Endothelial cell of umbilical vein (primary cell): ENCODE measurements around the gene CARMIL1. TPM values are rescaled to one million over a fixed set of nuclear protein-coding genes. Genes with fewer than 3 reads are reported as not detected.

Source experiments
- BruUV-seq: library from RNA; stranded (reverse); fragments of 400-500 nt; replicated peaks from 2 replicates; lab custom pipeline; 2021; lab: Mats Ljungman, UMichigan
- CTCF ChIA-PET: fragments of 300-600, 350-600 bp; sonication (Branson Sonifier 250); formaldehyde crosslinking; loops from one replicate; lab custom pipeline; 2021; ENCODE audit warnings: antibody characterized with exemption, inconsistent platforms; lab: Charles Lee
- POLR2A ChIA-PET: fragments of 300-600, 350-600 bp; sonication (Branson Sonifier 250); formaldehyde crosslinking; loops from one replicate; lab custom pipeline; 2021; ENCODE audit warnings: antibody characterized with exemption, inconsistent platforms; lab: Charles Lee
- DNase-seq: peaks from one replicate; pipeline ENCODE4 v3.0.0-alpha.2; 2011; ENCODE audit warnings: low read depth, low spot score
- FAIRE-seq: peaks from 2 replicates; lab custom pipeline; 2011; peaks lifted over from hg19 to GRCh38; lab: Jason Lieb, UNC
- H2AFZ ChIP-seq: 2 replicates; pipeline ENCODE4 v1.6.0; 2012; ENCODE audit warnings: low read depth, low read length, control low read depth, inconsistent platforms
- H3K27ac ChIP-seq: 2 replicates; pipeline ENCODE4 v1.5.1; 2011; ENCODE audit warnings: low read depth, mild to moderate bottlenecking, control low read depth, low read length, moderate library complexity; ENCODE audit not compliant: insufficient read depth
- H3K27me3 ChIP-seq, 2 experiments: 2 replicates each; pipeline versions ENCODE4 v1.6.0 to v1.6.1; 2011; ENCODE audit warnings: low read length in 2 of 2, mixed read lengths in 1 of 2; ENCODE audit not compliant: control insufficient read depth in 2 of 2, insufficient read depth in 2 of 2
- H3K36me3 ChIP-seq, 2 experiments: 2 replicates in 1 of 2; 3 replicates in 1 of 2; pipeline ENCODE4 v1.5.1; 2011; ENCODE audit warnings: low read length in 2 of 2, mild to moderate bottlenecking in 1 of 2, moderate library complexity in 1 of 2; ENCODE audit not compliant: control insufficient read depth in 2 of 2, insufficient read depth in 2 of 2; ENCODE audit errors: extremely low read depth in 1 of 2
- H3K4me1 ChIP-seq: 3 replicates; pipeline ENCODE4 v1.5.1; 2011; ENCODE audit warnings: mild to moderate bottlenecking, low read length; ENCODE audit not compliant: control insufficient read depth, insufficient read depth; ENCODE audit errors: extremely low read depth
- H3K4me2 ChIP-seq: 2 replicates; pipeline ENCODE4 v1.6.1; 2011; ENCODE audit warnings: low read length, control low read depth, mixed read lengths; ENCODE audit not compliant: insufficient read depth
- H3K4me3 ChIP-seq, 3 experiments: fragments of 200-600 bp in 1 of 3; sonication (generic), shearing (Covaris generic) in 1 of 3; replicated peaks in 1 of 3; 2 replicates each; pipeline ENCODE4 v1.5.1; 2011 to 2016; ENCODE audit warnings: control low read depth in 3 of 3, low read length in 3 of 3, mild to moderate bottlenecking in 2 of 3, inconsistent platforms in 1 of 3, low read depth in 1 of 3, moderate library complexity in 1 of 3; ENCODE audit not compliant: insufficient read depth in 1 of 3
- H3K79me2 ChIP-seq: 2 replicates; pipeline ENCODE4 v1.6.0; 2012; ENCODE audit warnings: low read length, inconsistent platforms; ENCODE audit not compliant: control insufficient read depth, insufficient read depth
- H3K9ac ChIP-seq: replicated peaks from 2 replicates; pipeline ENCODE3; 2011; ENCODE audit warnings: low read length, control low read depth; ENCODE audit not compliant: insufficient read depth; ENCODE audit errors: extremely low read depth
- H3K9me1 ChIP-seq: replicated peaks from 3 replicates; pipeline ENCODE4 v1.6.0; 2011; ENCODE audit warnings: mild to moderate bottlenecking, low read length; ENCODE audit not compliant: control insufficient read depth, insufficient read depth; ENCODE audit errors: extremely low read depth
- H3K9me3 ChIP-seq: replicated peaks from 2 replicates; pipeline ENCODE4 v1.5.1; 2012; ENCODE audit warnings: low read length, inconsistent platforms; ENCODE audit not compliant: control insufficient read depth, insufficient read depth
- H4K20me1 ChIP-seq: replicated peaks from 2 replicates; pipeline ENCODE3; 2011; ENCODE audit warnings: mild to moderate bottlenecking, low read length; ENCODE audit not compliant: control insufficient read depth, insufficient read depth; ENCODE audit errors: extremely low read depth
- EZH2 ChIP-seq: IDR thresholded peaks from 2 replicates; pipeline ENCODE4 v1.6.1; 2012; ENCODE audit warnings: borderline replicate concordance, low read depth, mild to moderate bottlenecking, moderate library complexity, low read length, inconsistent platforms; ENCODE audit not compliant: severe bottlenecking
- FOS ChIP-seq: IDR thresholded peaks from 2 replicates; pipeline ENCODE4 v1.6.1; 2011; ENCODE audit warnings: mild to moderate bottlenecking, low read length, moderate library complexity, borderline replicate concordance; ENCODE audit not compliant: insufficient read depth
- GATA2 ChIP-seq: IDR thresholded peaks from 2 replicates; pipeline ENCODE4 v1.7.0; 2011; ENCODE audit warnings: low read depth, mild to moderate bottlenecking, moderate library complexity, mixed read lengths, low read length; ENCODE audit not compliant: insufficient read length, insufficient read depth
- JUN ChIP-seq: IDR thresholded peaks from 2 replicates; pipeline ENCODE4 v1.6.1; 2011; ENCODE audit warnings: borderline replicate concordance, low read depth; ENCODE audit not compliant: insufficient read length, insufficient read depth
- MYC ChIP-seq: IDR thresholded peaks from one replicate; pipeline ENCODE4 v1.6.1; 2011; ENCODE audit warnings: mild to moderate bottlenecking, low read depth, low read length
- POLR2AphosphoS5 ChIP-seq: IDR thresholded peaks from 2 replicates; pipeline ENCODE4 v1.6.1; 2012; ENCODE audit warnings: low read depth, mild to moderate bottlenecking, control low read depth, low read length, moderate library complexity; ENCODE audit not compliant: insufficient read depth
- dilution Hi-C: fragments of 300-500 bp; cut with MboI; formaldehyde crosslinking; loops from one replicate; pipeline ENCODE4 v1.15.0; 2019; ENCODE audit warnings: low sequenced_read_pairs; ENCODE audit not compliant: extremely low pct_ligation_motif_present
- intact Hi-C: fragments of 100-400 bp; cut with micrococcal nuclease; formaldehyde crosslinking; loops from one replicate; pipeline ENCODE4 v1.10.0; 2022
- polyA plus RNA-seq, 4 experiments: library from polyadenylated mRNA; depleted of rRNA in 3 of 4; stranded (reverse) in 3 of 4; unstranded in 1 of 4; fragments of >200 nt; gene quantifications; 2 replicates each; pipeline versions ENCODE4 v1.2.1 to v1.2.3, GENCODE V29; 2011 to 2012; ENCODE audit warnings: missing spikeins in 1 of 4
- total RNA-seq: library from RNA; stranded (reverse); gene quantifications from 2 replicates; pipeline ENCODE4 v1.2.3, GENCODE V29; 2021
- TF ChIP-seq, protein P1 (sequence below): IDR thresholded peaks from 2 replicates; pipeline ENCODE4 v1.6.1; 2011; ENCODE audit not compliant: insufficient read depth, insufficient read length
- TF ChIP-seq, protein P2 (sequence below), 2 donors: IDR thresholded peaks; 1 replicate in 1 of 2; 2 replicates in 1 of 2; pipeline ENCODE4 v1.5.1; 2011; ENCODE audit warnings: low read length in 2 of 2, mild to moderate bottlenecking in 2 of 2, moderate library complexity in 2 of 2, control low read depth in 1 of 2, inconsistent platforms in 1 of 2, low read depth in 1 of 2; ENCODE audit not compliant: insufficient read depth in 1 of 2; ENCODE audit errors: extremely low read depth in 1 of 2

Gene CARMIL1
- total and polyA plus RNA-seq, 2 donors (not counting 3 experiments of a cell fraction or from before 2014, with no cell fraction given): 1.3 to 8.7 TPM

DNA sequence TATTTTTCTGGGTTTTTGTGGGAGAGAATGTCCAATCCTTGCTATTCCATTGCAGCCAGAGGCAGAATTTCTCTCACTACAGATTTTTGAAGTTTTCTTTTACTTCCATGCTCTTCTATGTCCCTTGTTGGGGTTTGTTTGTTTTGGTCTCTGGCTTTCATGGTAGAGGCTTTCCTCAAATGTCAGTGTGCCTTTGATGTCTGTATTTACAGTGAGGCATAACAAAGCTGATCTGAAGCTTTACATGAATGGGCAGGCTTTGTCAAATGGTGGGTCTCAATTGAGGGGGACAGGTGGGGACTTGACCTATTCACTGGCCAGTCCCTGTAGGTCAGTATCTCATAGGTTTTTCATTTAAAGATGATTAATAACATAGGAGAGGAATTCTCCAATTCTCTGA, 8.6 kb upstream of the CARMIL1 start:
- Histone ChIP-seq H3K27ac (no peak overlapping the region), H3K9me1 (no peaks in the 10 kb centered on the region), H2AFZ (no peak overlapping the region), H3K4me2 (no peak overlapping the region), H3K4me3 (no peak overlapping the region), H4K20me1 (no peaks in the 10 kb centered on the region), H3K9me3 (no peaks in the 10 kb centered on the region), H3K9ac (no peak overlapping the region), H3K4me1 (no peaks in the 10 kb centered on the region), H3K79me2 (no peaks in the 10 kb centered on the region), H3K36me3 (no peaks in the 10 kb centered on the region), H3K27me3 (peaks cover 0 to 3% of the 10 kb centered on the region in 2 experiments)
- intact Hi-C loops: loop anchor here (10.0 kb wide), 1 partner anchor 444 kb away; no protein-coding TSS in a partner anchor
- ChIA-PET CTCF (interaction anchor here (0.6 to 3.0 kb wide), 6 partner anchors 8 to 1936 kb away, joined by 3 to 16 read pairs (median 4); no protein-coding TSS in a partner anchor), POLR2A (no interaction called here)
- no peak for FAIRE-seq
- no peak for DNase-seq
- TF ChIP-seq, protein P1, sequence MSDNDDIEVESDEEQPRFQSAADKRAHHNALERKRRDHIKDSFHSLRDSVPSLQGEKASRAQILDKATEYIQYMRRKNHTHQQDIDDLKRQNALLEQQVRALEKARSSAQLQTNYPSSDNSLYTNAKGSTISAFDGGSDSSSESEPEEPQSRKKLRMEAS: no peak
- TF ChIP-seq, protein P2, sequence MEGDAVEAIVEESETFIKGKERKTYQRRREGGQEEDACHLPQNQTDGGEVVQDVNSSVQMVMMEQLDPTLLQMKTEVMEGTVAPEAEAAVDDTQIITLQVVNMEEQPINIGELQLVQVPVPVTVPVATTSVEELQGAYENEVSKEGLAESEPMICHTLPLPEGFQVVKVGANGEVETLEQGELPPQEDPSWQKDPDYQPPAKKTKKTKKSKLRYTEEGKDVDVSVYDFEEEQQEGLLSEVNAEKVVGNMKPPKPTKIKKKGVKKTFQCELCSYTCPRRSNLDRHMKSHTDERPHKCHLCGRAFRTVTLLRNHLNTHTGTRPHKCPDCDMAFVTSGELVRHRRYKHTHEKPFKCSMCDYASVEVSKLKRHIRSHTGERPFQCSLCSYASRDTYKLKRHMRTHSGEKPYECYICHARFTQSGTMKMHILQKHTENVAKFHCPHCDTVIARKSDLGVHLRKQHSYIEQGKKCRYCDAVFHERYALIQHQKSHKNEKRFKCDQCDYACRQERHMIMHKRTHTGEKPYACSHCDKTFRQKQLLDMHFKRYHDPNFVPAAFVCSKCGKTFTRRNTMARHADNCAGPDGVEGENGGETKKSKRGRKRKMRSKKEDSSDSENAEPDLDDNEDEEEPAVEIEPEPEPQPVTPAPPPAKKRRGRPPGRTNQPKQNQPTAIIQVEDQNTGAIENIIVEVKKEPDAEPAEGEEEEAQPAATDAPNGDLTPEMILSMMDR (IDR thresholded peaks at IDR 0.05; ENCODE audit: extremely low read depth in 1 of 2, insufficient read depth in 1 of 2, low read depth in 1 of 2, low read length in 2 of 2): no peak
- TF ChIP-seq JUN (no peak), POLR2AphosphoS5 (no peak), MYC (no peak), EZH2 (no peak), FOS (no peak), GATA2 (no peak)
- dilution Hi-C loops: no loop called here
- no TSS peak for BruUV-seq
